K562 (cell line): ENCODE measurements around the gene ZNF41. TPM values are rescaled to one million over a fixed set of nuclear protein-coding genes. Genes with fewer than 3 reads are reported as not detected.

ENCODE experiments used
- CREM ChIP-seq: IDR thresholded peaks from 2 replicates; pipeline ENCODE4 v1.6.1; 2014; ENCODE audit warnings: antibody characterized with exemption, low read depth
- EP400 ChIP-seq: fragments of 450-650 bp; IDR thresholded peaks from 2 replicates; pipeline ENCODE4 v1.6.1; 2017; ENCODE audit warnings: antibody characterized with exemption, mild to moderate bottlenecking, moderate library complexity
- EWSR1 ChIP-seq: fragments of 450-650 bp; IDR thresholded peaks from 2 replicates; pipeline ENCODE4 v1.6.1; 2018; ENCODE audit warnings: borderline replicate concordance, mild to moderate bottlenecking, low read depth, moderate library complexity; ENCODE audit not compliant: partially characterized antibody
- MAZ ChIP-seq, 2 experiments: fragments of 450-650 bp in 1 of 2; sonication (generic) in 1 of 2; formaldehyde crosslinking; IDR thresholded peaks in 1 of 2; conservative IDR thresholded peaks in 1 of 2; 2 replicates each; pipeline versions ENCODE4 v1.4.0 to v1.5.0; 2020; ENCODE audit warnings: mild to moderate bottlenecking in 1 of 2, missing genetic modification reagents in 1 of 2
- MECOM ChIP-seq: fragments of 250-450 bp; sonication (Bioruptor Pico); IDR thresholded peaks from 2 replicates; pipeline ENCODE4 v1.8.0; 2022; ENCODE audit warnings: inconsistent platforms
- MTA3 ChIP-seq: fragments of 450-650 bp; formaldehyde crosslinking; IDR thresholded peaks from 2 replicates; pipeline ENCODE4 v1.6.1; 2017; ENCODE audit warnings: mild to moderate bottlenecking, borderline replicate concordance
- POLR3A ChIP-seq: IDR thresholded peaks from 2 replicates; pipeline ENCODE4 v1.6.1; 2011; ENCODE audit warnings: borderline replicate concordance, mild to moderate bottlenecking, moderate library complexity; ENCODE audit not compliant: insufficient read length, insufficient read depth; ENCODE audit errors: extremely low read depth
- SMARCC2 ChIP-seq: fragments of 450-650 bp; IDR thresholded peaks from 2 replicates; pipeline ENCODE4 v1.6.1; 2017; ENCODE audit warnings: antibody characterized with exemption, moderate library complexity, mild to moderate bottlenecking, low read depth
- SMC3 ChIP-seq: conservative IDR thresholded peaks from 2 replicates; pipeline ENCODE4 v1.6.1; 2011; ENCODE audit warnings: low read depth, low read length, improper control_type of control experiment; ENCODE audit not compliant: insufficient read depth
- SNIP1 ChIP-seq: fragments of 450-650 bp; IDR thresholded peaks from 2 replicates; pipeline ENCODE4 v1.7.1; 2017; ENCODE audit warnings: low read depth, mild to moderate bottlenecking
- STAG1 ChIP-seq: sonication (generic); formaldehyde crosslinking; IDR thresholded peaks from 2 replicates; pipeline ENCODE4 v1.5.0; 2020; ENCODE audit warnings: missing genetic modification reagents, borderline replicate concordance
- U2AF1 ChIP-seq: fragments of 200-400 bp; formaldehyde crosslinking; optimal IDR thresholded peaks from 2 replicates; pipeline ENCODE3; 2017; ENCODE audit warnings: mild to moderate bottlenecking, low read depth, low read length, moderate library complexity
- XRCC5 ChIP-seq: fragments of 200-400 bp; formaldehyde crosslinking; IDR thresholded peaks from 2 replicates; pipeline ENCODE4 v1.6.1; 2017; ENCODE audit warnings: low read depth, mild to moderate bottlenecking, low read length
- ZNF274 ChIP-seq: IDR thresholded peaks from 2 replicates; pipeline ENCODE4 v1.6.1; 2011; ENCODE audit warnings: low read depth, mild to moderate bottlenecking, low read length, moderate library complexity, borderline replicate concordance
- ZNF76 ChIP-seq: fragments of 250-450 bp; sonication (Bioruptor Pico); IDR thresholded peaks from 2 replicates; pipeline ENCODE4 v1.4.0; 2020; ENCODE audit warnings: mild to moderate bottlenecking, moderate library complexity, borderline replicate concordance
- polyA plus RNA-seq, 8 experiments: library from polyadenylated mRNA; depleted of rRNA in 4 of 8; stranded (reverse) in 5 of 8; unstranded in 3 of 8; fragments of >200 nt; fragmentation: Nextera tagmentation in 2 of 8; fragmentation: Illumina TruSeq in 1 of 8; extraction: Ambion mirVana in 2 of 8; extraction: Trizol in 1 of 8; gene quantifications; 2 replicates each; pipeline versions ENCODE4 v1.2.1 to v1.2.3, GENCODE V29; 2011 to 2014; ENCODE audit warnings: inconsistent platforms in 1 of 8, missing spikeins in 1 of 8
- total RNA-seq, 7 experiments: library from RNA; depleted of rRNA in 6 of 7; stranded (reverse); fragments of >200 nt in 6 of 7; fragmentation: Illumina TruSeq in 2 of 7; extraction: Trizol in 2 of 7; gene quantifications; 2 replicates each; pipeline versions ENCODE4 v1.2.1 to v1.2.3, GENCODE V29; 2011 to 2021; ENCODE audit warnings: low replicate concordance in 1 of 7
- TF ChIP-seq, protein P1 (sequence below): fragments of 450-650 bp; IDR thresholded peaks from 2 replicates; pipeline ENCODE4 v1.6.1; 2016; ENCODE audit warnings: missing biosample characterization, missing genetic modification characterization
- TF ChIP-seq, protein P2 (sequence below): fragments of 450-650 bp; formaldehyde crosslinking; IDR thresholded peaks from 2 replicates; pipeline ENCODE4 v1.4.0; 2020; ENCODE audit warnings: mild to moderate bottlenecking, moderate library complexity
- TF ChIP-seq, protein P3 (sequence below): fragments of 250-450 bp; sonication (Bioruptor Pico); IDR thresholded peaks from 2 replicates; pipeline ENCODE4 v1.4.0; 2020; ENCODE audit warnings: mild to moderate bottlenecking, moderate library complexity, borderline replicate concordance
- TF ChIP-seq, protein P4 (sequence below): fragments of 250-450 bp; sonication (Bioruptor Pico); IDR thresholded peaks from 2 replicates; pipeline ENCODE4 v1.9.0; 2021; ENCODE audit warnings: mild to moderate bottlenecking

Gene ZNF41
- total and polyA plus RNA-seq, 9 of the 15 experiments (the other 6 are each of a cell fraction or from before 2014, with no cell fraction given), result 0.53 to 8.6 (median 6.6) TPM

DNA sequence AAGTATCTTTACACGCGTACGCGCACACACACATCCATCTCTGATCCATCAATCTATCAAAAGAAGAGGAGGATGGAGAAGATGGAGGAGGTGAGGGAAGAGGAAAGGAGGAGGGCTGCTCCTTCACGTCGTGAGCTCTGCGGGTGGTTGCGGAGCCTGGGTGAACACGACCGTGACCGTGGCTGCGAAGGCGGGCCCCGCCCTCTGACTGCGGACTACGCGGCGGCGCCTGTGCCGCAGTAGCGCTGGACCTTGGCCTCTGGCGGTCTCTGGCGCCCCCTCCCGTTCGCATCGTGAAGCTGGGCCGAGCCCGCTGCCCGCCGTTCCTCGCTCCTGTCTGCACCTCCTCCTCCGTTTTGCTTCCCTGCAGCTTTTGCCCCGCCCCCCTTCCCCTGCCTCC is 40.3 kb upstream of the ZNF41 start (continued):
- no peak for TF ChIP-seq POLR3A
- no peak for TF ChIP-seq ZNF76 (CRISPR knock-in tag)
- TF ChIP-seq, protein P1, sequence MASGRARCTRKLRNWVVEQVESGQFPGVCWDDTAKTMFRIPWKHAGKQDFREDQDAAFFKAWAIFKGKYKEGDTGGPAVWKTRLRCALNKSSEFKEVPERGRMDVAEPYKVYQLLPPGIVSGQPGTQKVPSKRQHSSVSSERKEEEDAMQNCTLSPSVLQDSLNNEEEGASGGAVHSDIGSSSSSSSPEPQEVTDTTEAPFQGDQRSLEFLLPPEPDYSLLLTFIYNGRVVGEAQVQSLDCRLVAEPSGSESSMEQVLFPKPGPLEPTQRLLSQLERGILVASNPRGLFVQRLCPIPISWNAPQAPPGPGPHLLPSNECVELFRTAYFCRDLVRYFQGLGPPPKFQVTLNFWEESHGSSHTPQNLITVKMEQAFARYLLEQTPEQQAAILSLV (tag), result no peak
- no peak for TF ChIP-seq EWSR1
- no peak for TF ChIP-seq MECOM (CRISPR knock-in tag)
- TF ChIP-seq SMARCC2, result no peak
- peak; percentile 25 to 60; a peak in 2 of 4 replicates for TF ChIP-seq MAZ (CRISPR knock-in tag; conservative IDR thresholded peaks at IDR 0.05 in 1 of 2, IDR thresholded peaks at IDR 0.05 in 1 of 2)
- TF ChIP-seq, protein P2, sequence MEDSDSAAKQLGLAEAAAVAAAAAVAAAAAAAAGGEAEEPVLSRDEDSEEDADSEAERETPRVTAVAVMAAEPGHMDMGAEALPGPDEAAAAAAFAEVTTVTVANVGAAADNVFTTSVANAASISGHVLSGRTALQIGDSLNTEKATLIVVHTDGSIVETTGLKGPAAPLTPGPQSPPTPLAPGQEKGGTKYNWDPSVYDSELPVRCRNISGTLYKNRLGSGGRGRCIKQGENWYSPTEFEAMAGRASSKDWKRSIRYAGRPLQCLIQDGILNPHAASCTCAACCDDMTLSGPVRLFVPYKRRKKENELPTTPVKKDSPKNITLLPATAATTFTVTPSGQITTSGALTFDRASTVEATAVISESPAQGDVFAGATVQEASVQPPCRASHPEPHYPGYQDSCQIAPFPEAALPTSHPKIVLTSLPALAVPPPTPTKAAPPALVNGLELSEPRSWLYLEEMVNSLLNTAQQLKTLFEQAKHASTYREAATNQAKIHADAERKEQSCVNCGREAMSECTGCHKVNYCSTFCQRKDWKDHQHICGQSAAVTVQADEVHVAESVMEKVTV (CRISPR knock-in tag), result peak; percentile 82
- TF ChIP-seq STAG1 (CRISPR knock-in tag), result peak; percentile 83
- no peak for TF ChIP-seq U2AF1
- no peak for TF ChIP-seq ZNF274
- peak; percentile 26; the same call in 1 of the 2 replicates for TF ChIP-seq XRCC5
- TF ChIP-seq EP400, result peak; percentile 18; the same call in 1 of the 2 replicates
- TF ChIP-seq, protein P3, sequence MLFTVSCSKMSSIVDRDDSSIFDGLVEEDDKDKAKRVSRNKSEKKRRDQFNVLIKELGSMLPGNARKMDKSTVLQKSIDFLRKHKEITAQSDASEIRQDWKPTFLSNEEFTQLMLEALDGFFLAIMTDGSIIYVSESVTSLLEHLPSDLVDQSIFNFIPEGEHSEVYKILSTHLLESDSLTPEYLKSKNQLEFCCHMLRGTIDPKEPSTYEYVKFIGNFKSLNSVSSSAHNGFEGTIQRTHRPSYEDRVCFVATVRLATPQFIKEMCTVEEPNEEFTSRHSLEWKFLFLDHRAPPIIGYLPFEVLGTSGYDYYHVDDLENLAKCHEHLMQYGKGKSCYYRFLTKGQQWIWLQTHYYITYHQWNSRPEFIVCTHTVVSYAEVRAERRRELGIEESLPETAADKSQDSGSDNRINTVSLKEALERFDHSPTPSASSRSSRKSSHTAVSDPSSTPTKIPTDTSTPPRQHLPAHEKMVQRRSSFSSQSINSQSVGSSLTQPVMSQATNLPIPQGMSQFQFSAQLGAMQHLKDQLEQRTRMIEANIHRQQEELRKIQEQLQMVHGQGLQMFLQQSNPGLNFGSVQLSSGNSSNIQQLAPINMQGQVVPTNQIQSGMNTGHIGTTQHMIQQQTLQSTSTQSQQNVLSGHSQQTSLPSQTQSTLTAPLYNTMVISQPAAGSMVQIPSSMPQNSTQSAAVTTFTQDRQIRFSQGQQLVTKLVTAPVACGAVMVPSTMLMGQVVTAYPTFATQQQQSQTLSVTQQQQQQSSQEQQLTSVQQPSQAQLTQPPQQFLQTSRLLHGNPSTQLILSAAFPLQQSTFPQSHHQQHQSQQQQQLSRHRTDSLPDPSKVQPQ (CRISPR knock-in tag), result no peak
- peak; percentile 72 for TF ChIP-seq CREM
- TF ChIP-seq MTA3, result peak; percentile 39; the same call in 1 of the 2 replicates
- TF ChIP-seq SMC3, result peak; percentile 85
- TF ChIP-seq SNIP1, result no peak
- TF ChIP-seq, protein P4, sequence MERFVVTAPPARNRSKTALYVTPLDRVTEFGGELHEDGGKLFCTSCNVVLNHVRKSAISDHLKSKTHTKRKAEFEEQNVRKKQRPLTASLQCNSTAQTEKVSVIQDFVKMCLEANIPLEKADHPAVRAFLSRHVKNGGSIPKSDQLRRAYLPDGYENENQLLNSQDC (CRISPR knock-in tag), result no peak
